H1 (cell line): ENCODE measurements around the gene PHACTR1. TPM values are rescaled to one million over a fixed set of nuclear protein-coding genes. Genes with fewer than 3 reads are reported as not detected.

Source experiments
- CTCF ChIA-PET: fragments of 300-600 bp; sonication (Branson Sonifier 250); formaldehyde crosslinking; loops from one replicate; lab custom pipeline; 2021; ENCODE audit not compliant: partially characterized antibody; lab: Charles Lee
- POLR2A ChIA-PET: fragments of 300-600 bp; sonication (Branson Sonifier 250); formaldehyde crosslinking; loops from one replicate; lab custom pipeline; 2021; ENCODE audit warnings: inconsistent platforms; ENCODE audit not compliant: partially characterized antibody; lab: Charles Lee
- DNase-seq, 2 experiments: peaks; one replicate each; pipeline versions ENCODE4 v3.0.0 to v3.0.0-alpha.2; 2010 to 2022; ENCODE audit warnings: low spot score in 2 of 2, low read depth in 1 of 2, mixed read lengths in 1 of 2
- FAIRE-seq: peaks from 2 replicates; lab custom pipeline; 2011; peaks lifted over from hg19 to GRCh38; lab: Jason Lieb, UNC
- H2AFZ ChIP-seq: 2 replicates; pipeline ENCODE4 v1.8.1; 2012; ENCODE audit warnings: low read length, inconsistent platforms
- H2AK5ac ChIP-seq: 2 replicates; pipeline ENCODE4 v1.6.1; 2013; ENCODE audit warnings: low read depth, low read length
- H2BK120ac ChIP-seq: replicated peaks from 2 replicates; pipeline ENCODE3; 2013; ENCODE audit warnings: low read depth, low read length, inconsistent platforms
- H2BK12ac ChIP-seq: 2 replicates; pipeline ENCODE4 v1.6.1; 2013; ENCODE audit warnings: low read depth, low read length
- H2BK15ac ChIP-seq: 2 replicates; pipeline ENCODE4 v1.6.1; 2013; ENCODE audit warnings: low read length
- H2BK20ac ChIP-seq: 2 replicates; pipeline ENCODE4 v1.6.1; 2013; ENCODE audit warnings: low read length
- H2BK5ac ChIP-seq: 2 replicates; pipeline ENCODE4 v1.6.1; 2013; ENCODE audit warnings: low read depth, low read length
- H3K14ac ChIP-seq: 2 replicates; pipeline ENCODE4 v1.6.1; 2013; ENCODE audit warnings: inconsistent platforms; ENCODE audit not compliant: insufficient read length
- H3K18ac ChIP-seq: 2 replicates; pipeline ENCODE4 v1.6.1; 2013; ENCODE audit warnings: low read length; ENCODE audit errors: extremely low read depth
- H3K23ac ChIP-seq: 2 replicates; pipeline ENCODE4 v1.6.1; 2013; ENCODE audit warnings: inconsistent platforms; ENCODE audit not compliant: insufficient read length
- H3K23me2 ChIP-seq: 2 replicates; pipeline ENCODE4 v1.6.1; 2013; ENCODE audit warnings: low read depth, low read length
- H3K27ac ChIP-seq: 2 replicates; pipeline ENCODE4 v1.6.1; 2011; ENCODE audit warnings: low read depth, low read length, inconsistent platforms
- H3K27me3 ChIP-seq, 4 experiments: replicated peaks in 1 of 4; 1 replicate in 1 of 4; 2 replicates in 3 of 4; pipeline versions ENCODE4 v1.6.1 to v1.8.1; 2011 to 2013; ENCODE audit warnings: low read length in 3 of 4, mild to moderate bottlenecking in 3 of 4, inconsistent platforms in 2 of 4, mixed read lengths in 2 of 4, moderate library complexity in 1 of 4; ENCODE audit not compliant: control insufficient read depth in 3 of 4, insufficient read depth in 3 of 4; ENCODE audit errors: extremely low read depth in 1 of 4
- H3K36me3 ChIP-seq, 4 experiments: 2 replicates each; pipeline versions ENCODE4 v1.6.1 to v1.8.1; 2011 to 2013; ENCODE audit warnings: mild to moderate bottlenecking in 4 of 4, low read length in 3 of 4, moderate library complexity in 2 of 4, control low read depth in 1 of 4, inconsistent platforms in 1 of 4; ENCODE audit not compliant: insufficient read depth in 4 of 4, control insufficient read depth in 2 of 4
- H3K4ac ChIP-seq: replicated peaks from 2 replicates; pipeline ENCODE3; 2013; ENCODE audit warnings: low read length, low read depth, mixed read lengths, inconsistent platforms; ENCODE audit not compliant: insufficient read length
- H3K4me1 ChIP-seq, 4 experiments: replicated peaks in 1 of 4; 1 replicate in 1 of 4; 2 replicates in 3 of 4; pipeline versions ENCODE4 v1.6.1 to v1.8.1; 2011 to 2013; ENCODE audit warnings: low read length in 3 of 4, inconsistent platforms in 2 of 4, mixed read lengths in 1 of 4; ENCODE audit not compliant: insufficient read depth in 4 of 4, control insufficient read depth in 3 of 4
- H3K4me2 ChIP-seq, 2 experiments: 2 replicates each; pipeline versions ENCODE4 v1.6.1 to v1.8.1; 2011 to 2013; ENCODE audit warnings: low read depth in 2 of 2, low read length in 2 of 2, control low read depth in 1 of 2, inconsistent platforms in 1 of 2, mild to moderate bottlenecking in 1 of 2; ENCODE audit not compliant: insufficient read depth in 1 of 2
- H3K4me3 ChIP-seq, 4 experiments: fragments of 200-600, 300-600 bp in 1 of 4; sonication (generic), shearing (Covaris generic), sonication (Bioruptor Twin) in 1 of 4; 2 replicates each; pipeline versions ENCODE4 v1.5.1 to v1.8.1; 2011 to 2016; ENCODE audit warnings: low read length in 4 of 4, low read depth in 3 of 4, control low read depth in 2 of 4, inconsistent platforms in 2 of 4, mild to moderate bottlenecking in 2 of 4, mixed read lengths in 1 of 4, moderate library complexity in 1 of 4; ENCODE audit not compliant: insufficient read depth in 2 of 4; ENCODE audit errors: extremely low read depth in 1 of 4
- H3K56ac ChIP-seq: replicated peaks from 2 replicates; pipeline ENCODE3; 2013; ENCODE audit warnings: low read depth, mild to moderate bottlenecking, mixed read lengths, low read length, inconsistent platforms; ENCODE audit not compliant: insufficient read length
- H3K79me1 ChIP-seq: 2 replicates; pipeline ENCODE4 v1.6.1; 2013; ENCODE audit warnings: low read depth, low read length, control low read depth
- H3K79me2 ChIP-seq, 2 experiments: 2 replicates each; pipeline versions ENCODE4 v1.6.1 to v1.8.1; 2012 to 2013; ENCODE audit warnings: low read length in 2 of 2, mild to moderate bottlenecking in 2 of 2, inconsistent platforms in 1 of 2; ENCODE audit not compliant: insufficient read depth in 2 of 2, control insufficient read depth in 1 of 2
- H3K9ac ChIP-seq, 4 experiments: replicated peaks in 1 of 4; 1 replicate in 1 of 4; 2 replicates in 3 of 4; pipeline versions ENCODE4 v1.6.1 to v1.8.1; 2011 to 2013; ENCODE audit warnings: low read depth in 3 of 4, low read length in 3 of 4, control low read depth in 2 of 4, mild to moderate bottlenecking in 2 of 4, moderate library complexity in 2 of 4, inconsistent platforms in 1 of 4; ENCODE audit errors: extremely low read depth in 1 of 4
- H3K9me3 ChIP-seq, 2 experiments: 2 replicates each; pipeline versions ENCODE4 v1.6.1 to v1.8.1; 2012 to 2013; ENCODE audit warnings: mild to moderate bottlenecking in 2 of 2, moderate library complexity in 2 of 2, control low read depth in 1 of 2, inconsistent platforms in 1 of 2, low read depth in 1 of 2, low read length in 1 of 2, mixed read lengths in 1 of 2; ENCODE audit not compliant: insufficient read depth in 2 of 2
- H4K20me1 ChIP-seq, 2 experiments: replicated peaks in 1 of 2; 2 replicates each; pipeline versions ENCODE3 to v1.8.1; 2011 to 2013; ENCODE audit warnings: inconsistent platforms in 2 of 2, low read length in 2 of 2, mild to moderate bottlenecking in 1 of 2; ENCODE audit not compliant: insufficient read depth in 2 of 2, control insufficient read depth in 1 of 2
- H4K5ac ChIP-seq: 2 replicates; pipeline ENCODE4 v1.6.1; 2013; ENCODE audit warnings: low read length, low read depth, mixed read lengths, inconsistent platforms; ENCODE audit not compliant: insufficient read length
- H4K8ac ChIP-seq: 2 replicates; pipeline ENCODE4 v1.8.0; 2013; ENCODE audit warnings: mild to moderate bottlenecking, moderate library complexity, low read length, inconsistent platforms; ENCODE audit not compliant: insufficient read depth; ENCODE audit errors: extremely low read depth
- H4K91ac ChIP-seq: replicated peaks from 2 replicates; pipeline ENCODE3; 2013; ENCODE audit warnings: low read length, mixed read lengths, inconsistent platforms; ENCODE audit not compliant: insufficient read length
- ASH2L ChIP-seq: fragments of 200-600, 300-600 bp; sonication (generic); IDR thresholded peaks from one replicate; pipeline ENCODE4 v1.7.1; 2017; ENCODE audit warnings: low read length
- ATF3 ChIP-seq: IDR thresholded peaks from 2 replicates; pipeline ENCODE4 v1.6.1; 2011; ENCODE audit warnings: low read depth, mild to moderate bottlenecking, low read length; ENCODE audit not compliant: insufficient read depth
- BACH1 ChIP-seq: IDR thresholded peaks from 2 replicates; pipeline ENCODE4 v1.6.1; 2012; ENCODE audit warnings: low read length, improper control_type of control experiment
- CBX5 ChIP-seq: fragments of 300-800, 300-1000 bp; sonication (generic); IDR thresholded peaks from 2 replicates; pipeline ENCODE4 v1.7.1; 2016; ENCODE audit warnings: antibody characterized with exemption, low read length, low read depth
- CHD1 ChIP-seq: IDR thresholded peaks from 2 replicates; pipeline ENCODE4 v1.6.1; 2012; ENCODE audit warnings: low read depth, low read length, improper control_type of control experiment
- CTCF ChIP-seq, 3 experiments: IDR thresholded peaks; 1 replicate in 2 of 3; 2 replicates in 1 of 3; pipeline versions ENCODE4 v1.5.1 to v1.6.1; 2011; ENCODE audit warnings: low read length in 3 of 3, mild to moderate bottlenecking in 3 of 3, inconsistent platforms in 2 of 3, low read depth in 1 of 3, moderate library complexity in 1 of 3; ENCODE audit not compliant: insufficient read depth in 1 of 3; ENCODE audit errors: control extremely low read depth in 1 of 3
- GTF2F1 ChIP-seq: IDR thresholded peaks from 2 replicates; pipeline ENCODE4 v1.6.1; 2012; ENCODE audit warnings: low read depth, low read length, improper control_type of control experiment, borderline replicate concordance
- KDM5A ChIP-seq: fragments of 200-600 bp; IDR thresholded peaks from 2 replicates; pipeline ENCODE4 v1.7.1; 2012; ENCODE audit warnings: mild to moderate bottlenecking, low read length, inconsistent platforms, mixed read lengths
- NRF1 ChIP-seq: IDR thresholded peaks from 2 replicates; pipeline ENCODE4 v1.6.1; 2011; ENCODE audit warnings: mild to moderate bottlenecking, low read depth, low read length, improper control_type of control experiment
- SRF ChIP-seq: IDR thresholded peaks from 2 replicates; pipeline ENCODE4 v1.6.1; 2011; ENCODE audit warnings: mild to moderate bottlenecking, low read depth, low read length, moderate library complexity
- USF2 ChIP-seq: IDR thresholded peaks from 2 replicates; pipeline ENCODE4 v1.6.1; 2011; ENCODE audit warnings: low read length, improper control_type of control experiment
- WGBS, 2 experiments: shearing (Covaris generic) in 1 of 2; methylation state at CpG; one replicate each; pipeline versions ENCODE4 v1.1.6 to v1.1.7; 2013 to 2015; ENCODE audit warnings: low lambda C conversion rate in 2 of 2, mixed read lengths in 2 of 2, inconsistent platforms in 1 of 2, low coverage in 1 of 2, missing lambda C conversion rate in 1 of 2; ENCODE audit not compliant: insufficient replicate concordance in 2 of 2, insufficient coverage in 1 of 2, insufficient read length in 1 of 2; ENCODE audit errors: extremely low coverage in 1 of 2, missing lambda C conversion rate in 1 of 2; 5-methylcytosine and 5-hydroxymethylcytosine counted together
- polyA plus RNA-seq, 7 experiments: library from polyadenylated mRNA; depleted of rRNA in 3 of 7; stranded (reverse) in 5 of 7; unstranded in 2 of 7; fragments of >200 nt in 5 of 7; fragments of 200-250 nt in 2 of 7; gene quantifications; 1 replicate in 5 of 7; 2 replicates in 1 of 7; 4 replicates in 1 of 7; pipeline versions ENCODE4 v1.2.1 to v1.2.3, GENCODE V29; 2011 to 2013; ENCODE audit warnings: missing spikeins in 2 of 7, mixed read lengths in 2 of 7
- total RNA-seq: library from RNA; stranded (reverse); fragmentation: NEBNext Ultra II Directional; extraction: Animal tissue kit (Norgen Biotek cat#: 25700); gene quantifications from 2 replicates; pipeline ENCODE4 v1.2.1, GENCODE V29; 2021

The PHACTR1 gene
- total and polyA plus RNA-seq, 2 of the 8 experiments (the other 6 are each of a cell fraction or from before 2014, with no cell fraction given), result 3.9 to 17.1 TPM

- Histone ChIP-seq H3K9me3 (no peaks in the 10 kb centered on the region), H2BK5ac (no peak overlapping the region), H3K27ac (no peak overlapping the region), H2AK5ac (no peak overlapping the region), H4K91ac (no peak overlapping the region), H3K27me3 (no peaks in the 10 kb centered on the region), H4K5ac (no peak overlapping the region), H3K4me3 (no peak overlapping the region), H4K20me1 (no peaks in the 10 kb centered on the region), H3K4me1 (peaks cover 0 to 6% (median 3%) of the 10 kb centered on the region in 4 experiments; a peak in 2 of 7 replicates), H3K18ac (no peak overlapping the region), H3K4me2 (no peak overlapping the region), H3K36me3 (no peaks in the 10 kb centered on the region), H3K56ac (no peak overlapping the region), H3K23me2 (no peaks in the 10 kb centered on the region), H2BK12ac (no peak overlapping the region), H3K14ac (no peak overlapping the region), H3K23ac (no peak overlapping the region), H3K79me1 (no peaks in the 10 kb centered on the region), H3K4ac (no peak overlapping the region), H3K9ac (no peak overlapping the region), H3K79me2 (no peaks in the 10 kb centered on the region), H4K8ac (no peak overlapping the region), H2BK120ac (no peak overlapping the region), H2BK15ac (no peak overlapping the region), H2BK20ac (no peak overlapping the region), H2AFZ (no peak overlapping the region)
- ChIA-PET CTCF (no interaction called here), POLR2A (no interaction called here)
- FAIRE-seq, result no peak
- WGBS, 2 experiments, result 88% methylated on average over 6 of the region's 6 CpGs; no CpG with 5 or more reads in 1 of the 2 experiments
- DNase-seq, result no peak
- TF ChIP-seq ATF3, result no peak
- TF ChIP-seq CTCF (IDR thresholded peaks at IDR 0.05; ENCODE audit: control extremely low read depth in 1 of 3, insufficient read depth in 1 of 3, low read depth in 1 of 3, low read length in 3 of 3), result no peak
- no peak for TF ChIP-seq CBX5
- no peak for TF ChIP-seq KDM5A
- TF ChIP-seq GTF2F1, result no peak
- no peak for TF ChIP-seq NRF1
- no peak for TF ChIP-seq CHD1
- no peak for TF ChIP-seq SRF
- TF ChIP-seq ASH2L, result no peak
- TF ChIP-seq BACH1, result no peak
- no peak for TF ChIP-seq USF2
These were observed 17.3 kb downstream of the PHACTR1 start for GRCh38 chr6:12733876-12734275.
